ENCODE data around the gene CPTP.
A peak's percentile ranks its signal among the peaks of the same experiment; 100 is the strongest.

CPTP gene

DNA sequence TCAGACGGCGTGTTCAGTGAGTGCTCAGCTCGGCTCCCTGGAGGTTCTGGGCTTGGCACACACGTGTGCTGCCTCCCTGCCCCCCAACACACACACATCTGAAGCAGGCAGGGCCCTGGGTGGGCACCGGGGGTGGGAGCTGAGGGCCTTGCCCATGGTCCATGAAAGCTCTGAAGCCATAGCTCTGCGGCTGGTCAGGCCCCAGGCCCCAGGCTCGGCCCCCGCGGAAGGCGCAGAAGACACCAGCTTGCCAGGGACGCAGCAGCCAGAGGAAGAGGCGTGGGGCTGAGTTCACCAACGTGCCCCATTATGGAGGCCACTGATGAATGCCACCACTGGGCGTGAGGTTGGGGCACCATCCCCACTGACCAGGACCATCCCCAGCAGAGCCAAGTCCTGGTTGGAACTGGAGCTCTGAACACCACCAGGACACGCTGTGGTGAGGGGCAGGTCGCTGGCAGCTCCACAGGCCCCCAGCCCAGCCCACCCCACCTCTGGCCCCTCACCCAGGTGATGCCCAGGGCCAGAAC, 46.2 kb downstream of the CPTP start:
- DNase-seq: no peak

DNA sequence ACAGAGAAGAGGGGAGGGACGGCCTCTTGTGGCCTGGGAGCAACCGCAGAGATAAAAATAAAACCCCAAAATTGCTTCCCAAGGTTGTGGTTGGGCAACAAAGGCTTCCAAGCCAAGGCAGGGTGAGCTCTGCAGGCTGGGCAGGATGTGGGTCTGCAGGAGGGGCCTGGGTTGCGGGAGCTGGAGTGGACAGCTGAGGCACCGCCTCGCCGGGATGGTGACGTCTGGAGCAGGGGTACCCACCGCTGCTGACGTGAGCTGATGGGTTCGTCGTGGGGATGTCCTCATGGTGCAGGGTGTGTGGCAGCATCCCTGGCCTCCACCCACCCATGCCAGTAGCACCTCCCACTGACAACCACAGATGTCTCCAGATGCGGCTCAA, 46.8 kb downstream of the CPTP start:
- no peak for DNase-seq

DNA sequence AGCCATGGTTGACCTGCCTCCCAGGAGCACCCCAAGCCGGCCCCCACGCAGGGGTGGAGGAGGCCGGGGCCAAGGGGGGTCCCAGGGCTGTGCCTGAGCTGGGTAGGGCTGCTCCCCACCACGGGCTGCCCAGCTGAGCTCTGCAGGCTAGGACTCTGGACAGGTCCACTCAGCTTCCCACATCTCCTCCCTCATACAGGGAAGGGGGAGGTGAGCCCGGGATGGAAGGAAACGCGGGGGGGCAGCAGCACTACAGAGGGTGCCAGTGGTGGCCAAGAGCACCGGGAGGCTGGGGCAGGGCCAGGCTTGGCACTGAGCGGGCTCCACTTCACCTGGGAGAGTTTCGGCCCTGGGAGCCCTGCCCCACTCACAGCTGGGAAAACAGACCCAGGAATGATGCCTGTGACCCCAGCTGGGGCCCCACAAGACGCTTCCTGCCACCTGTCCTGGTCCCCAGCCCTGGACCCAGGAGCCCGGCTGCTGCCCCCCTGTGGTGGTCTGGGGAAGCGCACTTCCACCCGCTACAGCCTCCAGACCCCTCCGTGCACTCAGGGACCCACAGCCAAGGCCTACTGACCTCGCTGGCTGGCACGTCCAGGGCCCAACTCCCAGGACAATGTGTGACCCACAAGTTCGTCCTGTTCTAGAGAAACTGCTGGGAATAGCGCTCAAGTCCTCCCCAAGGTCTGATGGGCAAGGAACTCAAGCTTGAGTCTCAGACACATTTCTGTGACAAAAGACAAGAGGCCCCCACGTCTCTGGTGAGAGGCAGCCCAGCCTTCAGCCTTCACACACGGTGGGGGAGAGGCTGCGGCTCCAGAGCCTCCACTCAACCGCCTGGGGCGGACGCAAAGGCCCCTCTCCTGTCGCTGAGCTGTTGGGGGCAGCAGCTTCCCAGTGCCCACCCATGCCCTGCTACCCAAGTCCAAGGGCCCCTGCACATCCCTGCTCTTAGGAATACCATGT, 47.4 kb downstream of the CPTP start:
- no peak for DNase-seq

DNA sequence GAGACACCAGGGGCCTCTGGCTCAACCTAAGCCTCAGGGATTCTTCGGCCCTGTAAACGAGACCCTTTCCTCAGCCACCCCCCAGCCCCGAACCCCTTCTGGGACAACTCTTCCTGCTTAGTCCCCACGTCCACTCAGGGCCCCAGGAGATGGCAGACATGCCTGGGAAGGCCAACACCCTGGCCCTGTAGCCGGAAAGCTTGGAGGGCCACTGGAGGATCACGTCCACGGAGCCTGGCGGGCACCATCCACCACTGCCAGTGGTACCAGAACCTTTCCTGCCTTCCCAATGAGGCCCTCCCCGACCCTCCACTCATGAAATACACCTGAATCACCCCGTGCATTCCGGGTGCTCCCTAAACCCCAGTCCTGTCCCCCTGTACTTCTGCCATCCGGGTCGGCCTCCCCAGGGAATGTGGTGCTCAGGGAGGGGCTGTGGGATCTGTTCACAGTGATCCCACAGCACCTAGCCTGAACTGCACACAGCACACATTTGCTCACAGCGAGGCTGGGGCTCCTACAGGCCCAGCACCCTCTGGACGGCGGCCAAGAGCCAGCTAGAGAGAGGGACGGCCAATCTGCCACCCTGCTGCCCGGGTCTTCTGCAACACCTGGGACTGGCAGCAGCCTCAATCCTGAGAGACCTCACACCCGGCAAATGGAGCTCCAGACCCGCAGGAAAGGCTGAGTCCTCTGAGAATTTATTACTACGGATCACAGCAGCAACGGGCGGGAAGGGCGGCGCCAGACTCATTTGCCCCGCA, 48.6 kb downstream of the CPTP start:
- no peak for DNase-seq

DNA sequence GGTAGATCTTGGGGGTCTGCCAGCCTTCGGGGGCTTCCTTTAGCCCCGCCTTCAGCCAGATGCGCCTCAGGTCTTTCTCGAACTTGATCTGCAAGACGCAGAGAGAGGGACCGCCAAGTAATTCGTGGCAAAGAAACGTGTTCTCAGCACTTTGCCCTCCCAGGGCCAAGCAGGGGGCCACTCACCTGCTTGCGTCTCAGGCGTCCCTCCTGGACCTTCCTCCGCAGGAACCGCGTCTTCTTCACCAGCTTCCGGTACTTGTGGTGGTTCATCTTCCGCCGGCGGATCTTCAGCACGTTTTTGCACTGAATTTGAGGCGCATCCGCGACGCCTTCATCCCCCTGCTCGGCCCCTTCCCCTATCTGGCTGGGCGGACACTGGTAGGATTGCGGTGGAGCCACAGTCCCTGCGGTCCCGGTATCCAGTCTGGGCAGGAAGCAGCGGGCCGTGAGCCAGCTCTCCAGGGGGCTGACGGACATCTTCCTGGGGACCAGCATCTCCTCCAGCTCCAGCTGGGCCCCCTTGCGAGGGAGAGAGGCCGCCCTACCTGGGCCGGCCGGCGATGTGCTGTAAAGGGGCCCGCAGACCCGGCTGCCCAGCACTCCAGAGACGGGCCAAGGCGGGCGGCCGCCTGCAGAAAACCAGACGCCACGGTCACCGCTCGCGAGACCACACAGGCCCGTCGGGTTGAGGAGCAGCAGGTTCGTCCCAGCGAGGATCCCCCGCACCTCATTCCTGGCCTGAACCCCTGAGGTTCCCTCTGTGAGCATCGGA, 49.4 kb downstream of the CPTP start:
- DNase-seq: no peak

DNA sequence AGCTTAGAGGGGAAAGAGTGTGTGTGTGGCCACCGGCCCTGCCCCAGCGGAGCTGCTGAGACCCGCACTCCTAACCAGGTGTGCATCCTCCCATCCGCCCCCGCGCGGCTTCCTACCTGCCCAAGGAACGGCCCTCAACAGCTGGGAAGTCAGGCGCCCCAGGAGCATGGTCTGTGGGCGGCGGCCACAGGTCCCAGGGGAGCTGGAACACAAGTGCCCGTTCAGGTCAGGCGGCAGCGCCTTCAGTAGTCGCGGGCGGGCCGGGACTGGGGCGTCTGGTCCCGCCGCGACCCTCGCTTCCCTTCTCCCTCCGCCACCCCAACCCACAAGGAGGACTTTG, 50.0 kb downstream of the CPTP start:
- no peak for DNase-seq

DNA sequence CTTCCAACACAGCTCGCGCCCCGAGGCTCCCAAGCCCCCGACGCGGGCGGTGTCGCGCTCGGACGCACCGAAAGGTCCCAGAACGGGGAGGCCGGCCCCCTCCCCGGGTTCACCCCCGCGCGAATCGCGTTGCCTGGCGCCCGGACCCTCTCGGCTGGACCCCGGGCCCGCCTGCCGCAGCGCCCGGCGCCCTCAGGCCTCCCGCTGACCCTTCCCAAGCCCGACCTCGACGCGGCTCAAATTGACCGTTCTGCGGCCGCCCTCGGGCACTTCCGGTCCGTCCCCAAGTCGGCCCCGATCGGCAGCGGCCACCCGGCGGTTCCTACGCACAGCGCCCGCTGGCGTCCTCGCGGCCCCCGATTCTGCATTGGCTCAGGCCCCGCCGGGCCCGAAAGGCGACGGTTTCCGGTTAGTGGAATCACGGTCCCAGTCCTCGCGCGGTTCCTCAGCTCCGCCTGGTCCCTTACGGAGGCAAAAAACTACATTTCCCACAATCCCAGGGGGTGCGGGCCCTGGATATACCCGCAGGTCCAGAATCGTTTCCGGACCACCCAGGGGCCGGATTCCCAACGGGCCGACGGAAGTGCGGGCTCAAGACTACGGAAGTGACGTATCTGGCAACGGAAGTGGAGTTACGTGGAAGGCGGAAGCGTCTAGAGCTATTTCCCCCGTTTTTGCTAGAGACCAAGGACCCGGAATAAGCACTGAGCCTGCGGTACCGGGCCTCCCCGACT, 50.5 kb downstream of the CPTP start, which contains the start of gene AURKAIP1:
AURKAIP1 (minus strand) TSS at position 279 of the 734 bp plus-strand sequence. CDS start 451 bp downstream, outside the sequence.
- DNase-seq: peak; percentile 100

DNA sequence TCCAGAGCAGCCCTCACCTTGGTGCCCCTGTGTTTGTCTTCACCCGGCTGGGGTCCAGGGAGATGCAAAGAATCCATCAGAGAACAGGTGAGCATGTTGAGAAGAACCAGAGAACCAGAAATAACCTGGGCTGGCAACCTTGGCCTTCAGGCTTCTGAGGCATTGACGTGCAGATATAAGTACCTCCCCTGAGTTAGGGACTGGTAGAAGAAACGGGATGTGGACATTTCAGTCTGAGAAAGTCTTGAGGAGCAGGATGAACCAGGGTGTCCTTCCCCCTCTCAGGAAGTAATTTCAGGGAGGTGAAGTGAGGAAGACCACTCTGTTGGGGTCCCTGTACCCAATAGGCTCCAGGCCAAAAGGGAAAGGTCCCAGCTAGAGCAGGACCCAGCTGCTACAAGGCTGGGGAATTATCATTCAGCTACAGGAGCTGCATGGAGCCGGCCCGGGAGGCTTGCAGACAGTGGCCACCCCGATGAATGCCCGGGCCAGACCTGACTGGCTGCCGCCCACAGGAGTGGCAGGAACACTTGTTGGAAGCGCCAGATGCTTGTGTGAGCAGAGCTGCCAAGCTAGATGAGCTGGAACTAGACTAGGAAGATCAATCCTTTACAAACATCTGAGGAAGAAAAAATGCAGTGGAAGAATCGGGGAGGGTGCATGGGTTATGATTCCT, 52.1 kb downstream of the CPTP start:
- no peak for DNase-seq

DNA sequence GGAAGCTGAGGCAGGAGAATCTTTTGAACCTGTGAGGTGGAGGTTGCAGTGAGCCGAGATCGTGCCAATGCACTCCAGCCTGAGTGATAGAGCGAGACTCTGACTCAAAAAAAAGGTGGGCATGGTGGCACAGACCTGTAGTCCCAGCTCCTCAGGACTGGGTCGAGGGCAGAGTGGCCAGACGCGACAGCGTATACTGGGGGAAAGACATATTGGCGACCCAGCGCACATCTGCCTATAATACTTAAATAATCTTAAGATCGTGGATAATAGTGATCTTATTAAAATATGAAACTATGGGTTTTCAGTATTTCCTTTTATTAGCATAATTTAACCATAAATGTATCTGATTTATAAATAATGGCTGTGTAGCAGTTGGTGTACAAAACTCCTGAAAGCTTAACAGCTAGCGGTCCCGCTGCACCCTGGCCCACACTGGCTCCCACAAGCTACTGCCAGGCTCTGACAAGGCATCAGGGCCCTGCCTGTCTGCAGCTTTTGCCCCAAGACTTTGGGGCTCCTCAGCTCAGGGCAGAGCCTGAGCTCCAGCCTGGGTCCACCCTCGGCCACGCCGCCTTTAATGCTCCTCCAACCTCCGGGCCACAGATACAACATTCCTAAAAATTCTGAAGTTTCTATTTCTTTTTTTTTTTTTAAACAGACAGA, 53.1 kb downstream of the CPTP start:
- DNase-seq: no peak
